Measurements from ENCODE around the gene TPCN1.

Gene TPCN1

DNA sequence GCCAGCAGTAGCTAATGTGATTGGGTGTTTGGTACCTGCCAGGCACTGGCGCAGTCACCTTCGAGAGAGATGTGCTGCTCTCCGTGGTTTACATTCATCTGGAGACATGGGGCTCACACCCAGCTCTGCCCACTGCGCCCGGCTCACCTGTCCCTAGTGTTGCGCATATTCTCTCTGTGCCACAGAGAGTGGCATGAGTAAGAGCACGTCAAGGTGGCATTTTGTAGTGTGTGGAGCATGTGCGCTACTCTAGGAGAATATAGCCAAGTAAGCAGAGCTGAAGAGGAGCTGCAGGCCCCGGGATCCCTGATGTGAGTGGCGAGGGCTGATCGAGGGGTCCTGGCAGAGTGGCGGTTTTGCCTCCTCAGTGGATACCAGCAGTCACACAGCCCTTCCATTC is 46.9 kb downstream of the TPCN1 start:
- peaks cover 19% of the 10 kb centered on the region for H3K4me1 ChIP-seq (ENCODE audit: control insufficient read depth, insufficient read depth, low read length)
- DNase-seq (ENCODE audit: low read depth) = no peak

GRCh38 chr12:113268621-113269020 is 47.4 kb downstream of the TPCN1 start:
- H3K9me3 ChIP-seq (ENCODE audit: control insufficient read depth, low read length) = no peaks in the 10 kb centered on the region
- peaks cover 19% of the 10 kb centered on the region for H3K4me1 ChIP-seq (ENCODE audit: control insufficient read depth, insufficient read depth, low read length)
- H3K4me3 ChIP-seq (ENCODE audit: low read length) = no peak overlapping the region
- no peaks in the 10 kb centered on the region for H3K27me3 ChIP-seq (replicated peaks; ENCODE audit: control insufficient read depth, insufficient read depth, low read length)
- no peak for DNase-seq (ENCODE audit: low read depth)
- peaks cover 16% of the 10 kb centered on the region for H3K36me3 ChIP-seq (ENCODE audit: control insufficient read depth, insufficient read depth, low read length, severe bottlenecking)
- H3K9ac ChIP-seq (ENCODE audit: low read length) = no peak overlapping the region

More for the DNA sequence above, 46.9 kb downstream of the TPCN1 start:
- no peaks in the 10 kb centered on the region for H3K9me3 ChIP-seq (ENCODE audit: control insufficient read depth, low read length)
- peaks cover 16% of the 10 kb centered on the region for H3K36me3 ChIP-seq (ENCODE audit: control insufficient read depth, insufficient read depth, low read length, severe bottlenecking)
- no peak overlapping the region for H3K4me3 ChIP-seq (ENCODE audit: low read length)
- no peaks in the 10 kb centered on the region for H3K27me3 ChIP-seq (replicated peaks; ENCODE audit: control insufficient read depth, insufficient read depth, low read length)
- no peak overlapping the region for H3K9ac ChIP-seq (ENCODE audit: low read length)

- Histone ChIP-seq H3K4me1 (ENCODE audit: control insufficient read depth, insufficient read depth, low read length) (peaks cover 19% of the 10 kb centered on the region), H3K27me3 (replicated peaks; ENCODE audit: control insufficient read depth, insufficient read depth, low read length) (no peaks in the 10 kb centered on the region), H3K9me3 (ENCODE audit: control insufficient read depth, low read length) (no peaks in the 10 kb centered on the region), H3K36me3 (ENCODE audit: control insufficient read depth, insufficient read depth, low read length, severe bottlenecking) (peaks cover 16% of the 10 kb centered on the region), H3K4me3 (ENCODE audit: low read length) (no peak overlapping the region), H3K9ac (ENCODE audit: low read length) (no peak overlapping the region)
- no peak for DNase-seq (ENCODE audit: low read depth)
Observed at GRCh38 chr12:113269257-113269943, 48.1 kb downstream of the TPCN1 start.

DNA sequence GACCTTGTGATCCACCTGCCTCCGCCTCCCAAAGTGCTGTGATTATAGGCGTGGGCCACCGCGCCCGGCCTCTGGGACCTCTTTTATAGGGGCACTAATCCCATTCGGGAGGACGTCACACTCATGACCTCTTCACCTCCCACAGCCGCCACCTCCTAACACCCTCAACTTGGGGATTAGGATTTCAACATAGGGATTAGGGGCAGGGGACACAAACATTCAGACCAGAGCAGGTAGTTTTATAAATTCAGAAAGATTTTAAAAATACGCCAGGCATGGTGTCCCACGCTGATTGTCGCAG is 49.4 kb downstream of the TPCN1 start:
- no peak for DNase-seq (ENCODE audit: low read depth)
- Histone ChIP-seq H3K9me3 (ENCODE audit: control insufficient read depth, low read length) (no peaks in the 10 kb centered on the region), H3K36me3 (ENCODE audit: control insufficient read depth, insufficient read depth, low read length, severe bottlenecking) (peaks cover 16% of the 10 kb centered on the region), H3K4me3 (ENCODE audit: low read length) (no peak overlapping the region), H3K4me1 (ENCODE audit: control insufficient read depth, insufficient read depth, low read length) (peaks cover 19% of the 10 kb centered on the region), H3K27me3 (replicated peaks; ENCODE audit: control insufficient read depth, insufficient read depth, low read length) (no peaks in the 10 kb centered on the region), H3K9ac (ENCODE audit: low read length) (no peak overlapping the region)

- no peaks in the 10 kb centered on the region for H3K9me3 ChIP-seq (ENCODE audit: control insufficient read depth, low read length)
- H3K4me3 ChIP-seq (ENCODE audit: low read length) = peak overlapping the region; percentile 67
- peak overlapping the region; percentile 80 for H3K9ac ChIP-seq (ENCODE audit: low read length)
- H3K4me1 ChIP-seq (ENCODE audit: control insufficient read depth, insufficient read depth, low read length) = peaks cover 19% of the 10 kb centered on the region
- DNase-seq (ENCODE audit: low read depth) = no peak
- H3K36me3 ChIP-seq (ENCODE audit: control insufficient read depth, insufficient read depth, low read length, severe bottlenecking) = peaks cover 10% of the 10 kb centered on the region
- no peaks in the 10 kb centered on the region for H3K27me3 ChIP-seq (replicated peaks; ENCODE audit: control insufficient read depth, insufficient read depth, low read length)
Observed at GRCh38 chr12:113271466-113271852, 50.2 kb downstream of the TPCN1 start.

DNA sequence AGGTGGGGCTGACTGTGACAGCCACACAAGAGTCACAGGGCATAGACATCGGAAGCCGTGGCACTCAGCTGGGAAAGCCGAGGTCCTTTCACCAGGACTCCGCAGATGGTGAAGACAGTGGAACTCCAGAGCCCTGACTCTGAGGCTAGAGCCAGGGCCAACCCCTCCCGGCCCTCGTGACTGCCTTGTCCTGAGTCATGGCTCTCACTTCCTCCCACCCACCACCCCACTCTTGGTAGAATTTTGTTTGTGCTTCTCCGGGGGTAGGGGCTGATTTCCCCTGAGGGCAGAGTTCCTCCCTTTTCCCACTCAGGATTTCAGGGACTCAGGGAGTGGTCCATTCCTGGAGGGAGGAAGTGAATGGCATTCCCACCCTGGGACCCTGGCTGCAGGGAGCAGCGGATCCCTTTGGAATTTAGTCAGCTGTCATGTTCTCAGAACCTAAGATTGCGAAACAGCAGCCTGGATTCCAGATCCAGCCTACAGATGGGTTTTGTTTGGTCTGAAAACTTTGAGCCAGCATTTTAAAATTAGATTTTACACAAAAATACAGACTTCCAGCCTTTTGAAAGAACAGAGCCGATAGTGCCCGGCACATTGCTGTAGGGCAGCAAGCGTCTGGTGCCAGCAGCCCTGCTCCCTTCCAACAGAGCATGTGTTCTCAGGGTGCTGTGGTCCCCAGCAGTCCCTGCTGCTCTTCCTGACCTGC is 50.7 kb downstream of the TPCN1 start:
- Histone ChIP-seq H3K36me3 (ENCODE audit: control insufficient read depth, insufficient read depth, low read length, severe bottlenecking) (peaks cover 9% of the 10 kb centered on the region), H3K4me1 (ENCODE audit: control insufficient read depth, insufficient read depth, low read length) (peaks cover 19% of the 10 kb centered on the region), H3K9me3 (ENCODE audit: control insufficient read depth, low read length) (no peaks in the 10 kb centered on the region), H3K9ac (ENCODE audit: low read length) (peak overlapping the region; percentile 80), H3K27me3 (replicated peaks; ENCODE audit: control insufficient read depth, insufficient read depth, low read length) (no peaks in the 10 kb centered on the region), H3K4me3 (ENCODE audit: low read length) (peak overlapping the region; percentile 67)
- DNase-seq (ENCODE audit: low read depth) = peak; percentile 94

DNA sequence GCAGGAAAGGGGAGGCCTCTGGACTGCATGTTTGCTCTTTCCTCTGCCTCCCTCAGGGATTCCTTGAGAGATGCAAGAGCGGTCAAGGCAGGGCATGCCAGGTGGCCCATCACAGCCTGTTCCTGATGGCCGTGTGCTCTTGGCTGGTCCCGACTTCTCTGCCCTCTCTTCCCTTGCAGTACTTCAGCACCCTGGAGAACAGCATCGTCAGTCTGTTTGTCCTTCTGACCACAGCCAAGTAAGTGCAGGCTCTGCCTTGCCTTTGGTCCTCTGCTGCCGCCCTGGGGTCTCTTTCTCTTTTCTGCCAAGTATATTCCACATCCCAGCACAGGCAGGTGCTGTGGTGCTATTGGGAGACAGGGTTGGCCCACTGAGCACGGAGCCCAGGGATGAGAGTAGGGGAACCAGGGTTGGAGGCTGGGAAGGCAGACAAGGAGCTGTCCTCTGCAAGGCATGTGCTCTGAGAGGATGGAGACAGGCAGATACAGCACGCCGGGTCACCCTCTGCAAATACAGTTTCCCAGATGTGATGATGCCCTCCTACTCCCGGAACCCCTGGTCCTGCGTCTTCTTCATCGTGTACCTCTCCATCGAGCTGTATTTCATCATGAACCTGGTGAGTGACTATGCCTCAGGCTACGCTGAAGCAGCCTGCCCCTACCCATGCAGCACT is 51.9 kb downstream of the TPCN1 start:
- Histone ChIP-seq H3K9ac (ENCODE audit: low read length) (no peak overlapping the region), H3K9me3 (ENCODE audit: control insufficient read depth, low read length) (no peaks in the 10 kb centered on the region), H3K4me1 (ENCODE audit: control insufficient read depth, insufficient read depth, low read length) (peaks cover 19% of the 10 kb centered on the region), H3K27me3 (replicated peaks; ENCODE audit: control insufficient read depth, insufficient read depth, low read length) (no peaks in the 10 kb centered on the region), H3K4me3 (ENCODE audit: low read length) (no peak overlapping the region), H3K36me3 (ENCODE audit: control insufficient read depth, insufficient read depth, low read length, severe bottlenecking) (peaks cover 8% of the 10 kb centered on the region)
- peak; percentile 4 for DNase-seq (ENCODE audit: low read depth)

DNA sequence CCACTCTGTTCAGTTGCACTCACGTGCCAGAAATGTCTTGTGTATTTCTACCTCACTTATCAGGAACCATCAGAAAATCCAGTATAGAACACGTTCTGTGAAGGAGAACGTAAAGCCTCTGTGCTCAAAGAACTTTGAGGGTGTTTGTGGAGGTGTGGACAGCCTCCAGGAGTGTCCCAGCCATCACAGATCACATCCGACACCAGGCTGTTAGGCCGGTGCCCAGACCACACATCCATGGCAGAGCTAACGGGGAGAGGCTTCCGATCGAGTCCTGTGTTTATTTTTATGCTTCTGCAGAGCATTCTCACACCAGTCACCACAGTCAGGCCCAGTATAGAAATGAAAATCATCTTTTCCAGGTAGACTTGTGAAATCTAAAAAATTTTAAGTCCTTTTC is 53.6 kb downstream of the TPCN1 start:
- DNase-seq (ENCODE audit: low read depth) = no peak
- H3K36me3 ChIP-seq (ENCODE audit: control insufficient read depth, insufficient read depth, low read length, severe bottlenecking) = peaks cover 8% of the 10 kb centered on the region

DNA sequence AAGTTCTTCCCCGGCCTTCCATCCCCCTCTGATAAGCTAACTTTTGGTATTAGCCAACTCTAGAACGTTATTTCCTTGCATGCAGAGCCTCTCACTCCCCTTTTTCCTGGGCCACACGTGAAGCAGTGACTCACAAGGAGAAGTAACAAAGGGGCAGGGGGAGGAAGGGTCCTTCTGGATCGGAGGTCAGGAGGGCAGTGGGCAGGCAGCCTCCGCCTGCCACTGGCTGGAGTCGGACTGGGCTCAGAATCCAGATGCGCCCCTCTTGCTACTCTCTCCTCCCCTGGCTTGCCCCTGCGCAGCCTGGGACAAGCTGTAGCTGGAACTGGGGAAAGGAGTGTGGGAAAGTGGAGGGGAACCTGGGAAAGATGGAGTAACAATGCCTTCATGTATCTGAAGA is 55.0 kb downstream of the TPCN1 start:
- no peaks in the 10 kb centered on the region for H3K9me3 ChIP-seq (ENCODE audit: control insufficient read depth, low read length)

More for the DNA sequence above, 53.6 kb downstream of the TPCN1 start:
- H3K27me3 ChIP-seq (replicated peaks; ENCODE audit: control insufficient read depth, insufficient read depth, low read length) = no peaks in the 10 kb centered on the region
- no peaks in the 10 kb centered on the region for H3K9me3 ChIP-seq (ENCODE audit: control insufficient read depth, low read length)
- peaks cover 19% of the 10 kb centered on the region for H3K4me1 ChIP-seq (ENCODE audit: control insufficient read depth, insufficient read depth, low read length)
- H3K9ac ChIP-seq (ENCODE audit: low read length) = no peak overlapping the region
- no peak overlapping the region for H3K4me3 ChIP-seq (ENCODE audit: low read length)

GRCh38 chr12:113276946-113277500 is 55.8 kb downstream of the TPCN1 start:
- H3K36me3 ChIP-seq (ENCODE audit: control insufficient read depth, insufficient read depth, low read length, severe bottlenecking) = peaks cover 12% of the 10 kb centered on the region
- no peak for DNase-seq (ENCODE audit: low read depth)

More for the DNA sequence above, 55.0 kb downstream of the TPCN1 start:
- Histone ChIP-seq H3K4me3 (ENCODE audit: low read length) (no peak overlapping the region), H3K36me3 (ENCODE audit: control insufficient read depth, insufficient read depth, low read length, severe bottlenecking) (peaks cover 12% of the 10 kb centered on the region), H3K27me3 (replicated peaks; ENCODE audit: control insufficient read depth, insufficient read depth, low read length) (no peaks in the 10 kb centered on the region), H3K4me1 (ENCODE audit: control insufficient read depth, insufficient read depth, low read length) (peaks cover 17% of the 10 kb centered on the region), H3K9ac (ENCODE audit: low read length) (no peak overlapping the region)
- no peak for DNase-seq (ENCODE audit: low read depth)

DNA sequence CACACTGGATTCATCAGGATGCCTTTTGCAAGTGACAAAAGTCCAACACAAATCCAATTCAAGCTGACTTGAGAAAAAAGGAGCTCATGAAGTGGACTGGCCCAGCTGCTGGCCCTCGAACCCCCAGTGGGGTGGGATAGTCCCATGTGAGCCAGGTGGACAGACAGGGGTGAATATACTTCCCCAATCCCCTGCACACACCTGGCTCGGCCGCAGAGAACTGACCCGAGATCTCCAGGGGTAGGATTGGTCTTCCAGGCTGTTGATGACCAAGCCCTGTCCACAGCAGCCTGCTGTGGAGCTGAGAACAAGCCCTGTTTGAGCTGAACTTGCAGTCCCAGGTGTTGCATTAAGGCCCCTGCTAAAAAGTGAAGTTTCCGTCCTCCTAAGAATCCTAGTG is 56.2 kb downstream of the TPCN1 start:
- no peaks in the 10 kb centered on the region for H3K27me3 ChIP-seq (replicated peaks; ENCODE audit: control insufficient read depth, insufficient read depth, low read length)
- no peak overlapping the region for H3K4me3 ChIP-seq (ENCODE audit: low read length)
- H3K9ac ChIP-seq (ENCODE audit: low read length) = no peak overlapping the region
- H3K9me3 ChIP-seq (ENCODE audit: control insufficient read depth, low read length) = no peaks in the 10 kb centered on the region
- DNase-seq (ENCODE audit: low read depth) = no peak
- H3K36me3 ChIP-seq (ENCODE audit: control insufficient read depth, insufficient read depth, low read length, severe bottlenecking) = peaks cover 12% of the 10 kb centered on the region
- peaks cover 5% of the 10 kb centered on the region for H3K4me1 ChIP-seq (ENCODE audit: control insufficient read depth, insufficient read depth, low read length)

More at GRCh38 chr12:113276946-113277500, 55.8 kb downstream of the TPCN1 start:
- Histone ChIP-seq H3K27me3 (replicated peaks; ENCODE audit: control insufficient read depth, insufficient read depth, low read length) (no peaks in the 10 kb centered on the region), H3K9ac (ENCODE audit: low read length) (no peak overlapping the region), H3K9me3 (ENCODE audit: control insufficient read depth, low read length) (no peaks in the 10 kb centered on the region), H3K4me3 (ENCODE audit: low read length) (no peak overlapping the region), H3K4me1 (ENCODE audit: control insufficient read depth, insufficient read depth, low read length) (peaks cover 10% of the 10 kb centered on the region)

All from adipocyte (in vitro differentiated cells).